Bronchial epithelial cell (primary cell): Measurements from ENCODE around the gene PRR19. TPM values are rescaled to one million over a fixed set of nuclear protein-coding genes. Genes with fewer than 3 reads are reported as not detected.
A peak's percentile ranks its signal among the peaks of the same experiment; 100 is the strongest.

Experiments used
- DNase-seq: peaks from one replicate; pipeline ENCODE4 v3.0.0-alpha.2; 2010; ENCODE audit warnings: low read depth
- FAIRE-seq: peaks from 2 replicates; lab custom pipeline; 2011; peaks lifted over from hg19 to GRCh38; lab: Jason Lieb, UNC
- H3K27me3 ChIP-seq: 2 replicates; pipeline ENCODE4 v1.5.1; 2011; ENCODE audit warnings: low read length; ENCODE audit not compliant: control insufficient read depth, insufficient read depth
- H3K36me3 ChIP-seq: 2 replicates; pipeline ENCODE4 v1.5.1; 2011; ENCODE audit warnings: low read length; ENCODE audit not compliant: control insufficient read depth, insufficient read depth
- H3K4me3 ChIP-seq: 2 replicates; pipeline ENCODE4 v1.5.1; 2011; ENCODE audit warnings: mild to moderate bottlenecking, low read depth, low read length, control low read depth
- total RNA-seq: library from RNA; depleted of rRNA; stranded (reverse); fragments of >200 nt; gene quantifications from 2 replicates; pipeline ENCODE4 v1.2.1, GENCODE V29; 2014
- TF ChIP-seq, protein P1 (sequence below): IDR thresholded peaks from 2 replicates; pipeline ENCODE4 v1.5.1; 2011; ENCODE audit warnings: mild to moderate bottlenecking, moderate library complexity, low read length, control low read depth, inconsistent platforms; ENCODE audit not compliant: insufficient read depth, severe bottlenecking

PRR19 gene
- total RNA-seq, 1 donor from 2014 or later, result not detected

DNA sequence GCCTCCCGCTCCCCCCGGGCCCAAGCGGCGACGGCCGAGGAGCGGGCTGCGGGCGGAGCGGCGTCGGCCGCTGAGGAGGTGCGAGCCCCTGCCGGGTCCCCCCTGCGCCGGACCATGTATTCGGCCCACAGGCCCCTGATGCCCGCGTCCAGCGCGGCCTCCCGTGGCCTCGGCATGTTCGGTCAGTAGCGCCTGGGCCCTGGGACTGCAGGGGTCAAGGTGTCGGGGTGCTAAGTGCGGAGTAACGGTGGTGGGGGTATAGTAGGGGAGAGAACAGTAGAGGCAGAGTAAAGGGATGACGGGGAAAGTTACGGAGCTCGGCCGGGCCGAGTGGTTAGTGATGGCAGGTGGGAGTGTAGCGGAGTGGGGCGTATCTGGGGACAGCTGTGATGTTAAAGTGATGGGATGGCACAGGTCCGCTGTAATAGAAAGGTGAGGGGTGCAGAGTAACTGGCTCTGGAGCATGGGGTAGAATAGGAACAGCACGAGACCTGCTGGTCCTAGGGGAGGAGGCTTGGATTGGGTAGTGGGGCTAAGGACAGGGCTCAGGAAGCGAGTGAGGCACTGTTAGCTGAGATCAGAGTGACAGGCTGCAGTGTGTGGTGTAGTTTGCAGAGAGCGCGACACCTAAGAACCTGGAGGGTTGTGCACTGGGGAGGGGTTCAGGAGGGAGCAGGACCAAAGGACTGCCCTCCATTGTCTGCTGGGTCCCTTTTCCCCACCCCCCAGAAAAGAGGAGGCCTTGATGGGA lies 17.2 kb upstream of the PRR19 start:
- Histone ChIP-seq H3K27me3 (no peaks in the 10 kb centered on the region), H3K36me3 (peaks cover 24% of the 10 kb centered on the region), H3K4me3 (peak overlapping the region; percentile 45)
- DNase-seq, result no peak
- TF ChIP-seq, protein P1, sequence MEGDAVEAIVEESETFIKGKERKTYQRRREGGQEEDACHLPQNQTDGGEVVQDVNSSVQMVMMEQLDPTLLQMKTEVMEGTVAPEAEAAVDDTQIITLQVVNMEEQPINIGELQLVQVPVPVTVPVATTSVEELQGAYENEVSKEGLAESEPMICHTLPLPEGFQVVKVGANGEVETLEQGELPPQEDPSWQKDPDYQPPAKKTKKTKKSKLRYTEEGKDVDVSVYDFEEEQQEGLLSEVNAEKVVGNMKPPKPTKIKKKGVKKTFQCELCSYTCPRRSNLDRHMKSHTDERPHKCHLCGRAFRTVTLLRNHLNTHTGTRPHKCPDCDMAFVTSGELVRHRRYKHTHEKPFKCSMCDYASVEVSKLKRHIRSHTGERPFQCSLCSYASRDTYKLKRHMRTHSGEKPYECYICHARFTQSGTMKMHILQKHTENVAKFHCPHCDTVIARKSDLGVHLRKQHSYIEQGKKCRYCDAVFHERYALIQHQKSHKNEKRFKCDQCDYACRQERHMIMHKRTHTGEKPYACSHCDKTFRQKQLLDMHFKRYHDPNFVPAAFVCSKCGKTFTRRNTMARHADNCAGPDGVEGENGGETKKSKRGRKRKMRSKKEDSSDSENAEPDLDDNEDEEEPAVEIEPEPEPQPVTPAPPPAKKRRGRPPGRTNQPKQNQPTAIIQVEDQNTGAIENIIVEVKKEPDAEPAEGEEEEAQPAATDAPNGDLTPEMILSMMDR, result no peak
- FAIRE-seq, result no peak

DNA sequence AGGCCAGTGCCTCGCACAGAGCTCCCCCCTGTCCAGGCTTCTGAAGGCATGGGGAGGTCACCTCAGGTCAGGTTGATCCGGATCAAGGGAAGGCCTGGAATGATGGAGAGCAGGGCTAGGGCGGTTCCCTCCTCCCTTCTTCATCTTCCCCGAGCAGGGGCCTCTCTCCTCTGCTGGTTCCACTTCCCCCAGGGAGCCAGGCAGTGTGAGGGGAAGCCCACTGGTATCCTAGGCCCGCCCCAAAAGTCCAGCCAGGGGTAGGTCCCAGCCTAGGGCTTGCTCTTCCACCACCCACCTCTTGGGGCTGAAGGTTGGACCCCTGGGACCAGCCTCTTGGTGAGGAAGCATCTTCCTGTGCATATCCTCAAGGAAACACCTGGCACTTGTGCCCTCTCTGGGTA lies 16.4 kb upstream of the PRR19 start:
- H3K27me3 ChIP-seq, result no peaks in the 10 kb centered on the region
- no peak overlapping the region for H3K4me3 ChIP-seq
- peaks cover 30% of the 10 kb centered on the region for H3K36me3 ChIP-seq
- TF ChIP-seq, protein P1, result no peak
- FAIRE-seq (peak; percentile 66), DNase-seq (no peak)

DNA sequence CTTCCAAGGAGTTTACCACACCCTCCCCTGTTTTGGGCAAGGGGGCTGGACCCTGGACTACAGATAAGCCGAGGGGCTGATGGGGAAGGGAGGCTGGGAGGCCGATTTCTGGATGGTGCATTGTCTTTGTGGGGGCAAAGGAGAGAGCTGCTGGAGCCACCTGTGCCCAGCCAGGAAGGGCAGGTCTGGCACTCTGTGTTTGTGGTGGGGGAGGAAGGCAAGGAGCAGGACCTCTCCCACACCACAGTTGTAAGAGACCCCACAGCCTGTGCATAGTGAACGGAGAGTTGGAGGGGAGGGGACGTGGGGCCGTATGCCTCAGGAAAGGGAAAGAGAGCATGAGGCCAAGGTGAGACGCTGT lies 16.0 kb upstream of the PRR19 start:
- Histone ChIP-seq H3K4me3 (no peak overlapping the region), H3K36me3 (peaks cover 35% of the 10 kb centered on the region), H3K27me3 (no peaks in the 10 kb centered on the region)
- FAIRE-seq (no peak), DNase-seq (no peak)
- TF ChIP-seq, protein P1, result no peak

DNA sequence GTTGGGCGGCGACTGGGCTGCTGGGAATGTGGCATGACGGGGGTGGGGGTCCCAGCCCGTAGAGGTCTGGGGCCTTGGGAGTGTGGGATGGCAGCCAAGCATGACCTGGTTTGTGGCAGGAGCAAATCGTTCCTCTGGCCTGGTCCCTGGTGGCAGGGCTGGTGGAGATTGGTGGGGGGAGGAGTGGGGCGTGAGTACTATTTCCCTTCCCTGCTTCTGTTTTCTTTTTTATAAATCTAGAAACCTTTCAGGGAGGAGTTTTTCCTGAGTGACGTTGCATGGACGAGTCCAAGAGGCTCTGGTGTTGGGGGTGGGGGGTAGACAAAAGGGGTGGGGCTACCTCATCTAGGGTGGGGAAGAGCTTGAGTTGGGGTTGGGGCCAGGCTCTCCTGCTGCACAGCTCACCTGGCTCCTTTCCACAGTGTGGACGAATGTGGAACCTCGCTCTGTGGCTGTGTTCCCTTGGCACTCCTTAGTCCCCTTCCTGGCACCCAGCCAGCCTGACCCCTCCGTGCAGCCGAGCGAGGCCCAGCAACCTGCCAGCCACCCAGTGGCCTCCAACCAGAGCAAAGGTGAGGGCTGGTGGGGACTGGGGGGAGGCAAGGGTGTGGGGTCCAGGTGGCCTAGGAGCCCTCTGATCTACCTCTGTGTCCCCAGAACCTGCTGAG lies 15.4 kb upstream of the PRR19 start:
- DNase-seq (no peak), FAIRE-seq (no peak)
- Histone ChIP-seq H3K27me3 (no peaks in the 10 kb centered on the region), H3K36me3 (peaks cover 40% of the 10 kb centered on the region), H3K4me3 (no peak overlapping the region)
- TF ChIP-seq, protein P1, result no peak

DNA sequence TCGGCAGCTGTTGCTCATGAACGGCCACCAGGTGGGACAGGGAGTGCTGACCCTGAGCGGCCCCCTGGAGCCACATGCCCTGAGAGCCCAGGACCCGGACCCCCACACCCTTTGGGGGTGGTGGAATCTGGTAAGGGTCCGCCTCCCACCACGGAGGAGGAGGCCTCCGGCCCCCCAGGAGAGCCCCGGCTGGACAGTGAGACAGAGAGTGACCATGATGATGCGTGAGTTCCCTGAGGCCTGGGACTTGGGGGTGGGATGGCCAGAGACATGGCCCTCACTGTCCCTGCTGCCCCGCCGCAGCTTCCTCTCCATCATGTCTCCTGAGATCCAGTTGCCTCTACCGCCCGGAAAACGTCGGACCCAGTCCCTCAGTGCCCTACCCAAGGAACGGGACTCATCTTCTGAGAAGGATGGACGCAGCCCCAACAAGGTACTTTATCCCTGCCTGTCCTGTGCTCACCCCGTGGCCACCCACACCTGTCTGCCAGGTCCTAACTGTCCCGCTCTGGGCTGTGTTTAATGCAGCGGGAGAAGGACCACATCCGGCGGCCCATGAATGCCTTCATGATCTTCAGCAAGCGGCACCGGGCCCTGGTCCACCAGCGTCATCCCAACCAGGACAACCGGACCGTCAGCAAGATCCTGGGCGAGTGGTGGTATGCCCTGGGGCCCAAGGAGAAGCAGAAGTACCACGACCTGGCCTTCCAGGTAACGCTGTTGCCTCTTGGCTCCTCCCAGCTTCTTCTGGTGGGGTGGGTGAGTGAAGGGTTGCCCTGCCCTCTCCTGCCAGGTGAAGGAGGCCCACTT lies 14.7 kb upstream of the PRR19 start:
- Histone ChIP-seq H3K27me3 (no peaks in the 10 kb centered on the region), H3K4me3 (no peak overlapping the region), H3K36me3 (peaks cover 46% of the 10 kb centered on the region)
- FAIRE-seq, result no peak
- no peak for DNase-seq
- TF ChIP-seq, protein P1, result no peak
